Gastroesophageal sphincter (tissue), 4 donors: ENCODE data around the gene MXI1. TPM values are rescaled to one million over a fixed set of nuclear protein-coding genes. Genes with fewer than 3 reads are reported as not detected.
"Not testable (repeated sequence)": the region's sequence is repeated elsewhere in the genome, so short reads cannot be mapped to it uniquely, and the experiment has no call there.

Experiments
- ATAC-seq: fragments of 150-250 bp; one replicate; pipeline ENCODE4 v1.9.1; 2016; ENCODE audit warnings: mild to moderate bottlenecking, moderate library complexity
- H3K27ac ChIP-seq, 4 donors: fragments of 200-600 bp; sonication (generic) in 3 of 4; 1 replicate in 3 of 4; 2 replicates in 1 of 4; pipeline ENCODE4 v1.5.1; 2016 to 2019
- H3K27me3 ChIP-seq: fragments of 200-600 bp; sonication (generic); one replicate; pipeline ENCODE4 v1.5.1; 2019
- H3K36me3 ChIP-seq, 2 donors: fragments of 200-600 bp; sonication (generic); one replicate each; pipeline ENCODE4 v1.5.1; 2019; ENCODE audit warnings: control low read depth in 1 of 2
- H3K4me1 ChIP-seq, 3 donors: fragments of 200-600 bp; sonication (generic); 1 replicate in 2 of 3; 2 replicates in 1 of 3; pipeline ENCODE4 v1.5.1; 2016 to 2019; ENCODE audit warnings: control low read depth in 2 of 3
- H3K4me3 ChIP-seq, 2 donors: fragments of 200-600 bp; sonication (generic); one replicate each; pipeline ENCODE4 v1.5.1; 2019; ENCODE audit warnings: mild to moderate bottlenecking in 1 of 2, moderate library complexity in 1 of 2
- H3K9me3 ChIP-seq, 3 donors: fragments of 200-600 bp; sonication (generic); one replicate each; pipeline ENCODE4 v1.5.1; 2017 to 2019; ENCODE audit warnings: control low read depth in 2 of 3
- EP300 ChIP-seq: sonication (generic); formaldehyde crosslinking; IDR thresholded peaks from one replicate; pipeline ENCODE4 v1.6.1; 2017; ENCODE audit warnings: antibody characterized with exemption, mild to moderate bottlenecking
- POLR2A ChIP-seq, 2 donors: fragments of 450-650 bp; IDR thresholded peaks; one replicate each; pipeline ENCODE4 v1.6.1; 2017; ENCODE audit warnings: antibody characterized with exemption in 2 of 2, mild to moderate bottlenecking in 2 of 2, moderate library complexity in 1 of 2
- POLR2AphosphoS5 ChIP-seq: sonication (generic); formaldehyde crosslinking; IDR thresholded peaks from one replicate; pipeline ENCODE4 v1.6.1; 2017; ENCODE audit warnings: antibody characterized with exemption
- WGBS, 2 donors: methylation state at CpG; one replicate each; pipeline ENCODE4 v1.1.5; 2018; ENCODE audit warnings: low coverage in 1 of 2; 5-methylcytosine and 5-hydroxymethylcytosine counted together
- total RNA-seq, 4 donors: library from RNA; depleted of rRNA; stranded (reverse); fragments of >200 nt; gene quantifications; one replicate each; pipeline ENCODE4 v1.1.0, GENCODE V29; 2016
- TF ChIP-seq, protein P1 (sequence below), 4 experiments: fragments of 200-600 bp in 2 of 4; fragments of 450-650 bp in 2 of 4; sonication (generic) in 1 of 4; IDR thresholded peaks; one replicate each; pipeline ENCODE4 v1.5.1; 2017 to 2019; ENCODE audit warnings: antibody characterized with exemption in 4 of 4, mild to moderate bottlenecking in 2 of 4, moderate library complexity in 2 of 4

The MXI1 gene
- total RNA-seq, 4 donors from 2014 or later: 103 to 279 (median 218) TPM

DNA sequence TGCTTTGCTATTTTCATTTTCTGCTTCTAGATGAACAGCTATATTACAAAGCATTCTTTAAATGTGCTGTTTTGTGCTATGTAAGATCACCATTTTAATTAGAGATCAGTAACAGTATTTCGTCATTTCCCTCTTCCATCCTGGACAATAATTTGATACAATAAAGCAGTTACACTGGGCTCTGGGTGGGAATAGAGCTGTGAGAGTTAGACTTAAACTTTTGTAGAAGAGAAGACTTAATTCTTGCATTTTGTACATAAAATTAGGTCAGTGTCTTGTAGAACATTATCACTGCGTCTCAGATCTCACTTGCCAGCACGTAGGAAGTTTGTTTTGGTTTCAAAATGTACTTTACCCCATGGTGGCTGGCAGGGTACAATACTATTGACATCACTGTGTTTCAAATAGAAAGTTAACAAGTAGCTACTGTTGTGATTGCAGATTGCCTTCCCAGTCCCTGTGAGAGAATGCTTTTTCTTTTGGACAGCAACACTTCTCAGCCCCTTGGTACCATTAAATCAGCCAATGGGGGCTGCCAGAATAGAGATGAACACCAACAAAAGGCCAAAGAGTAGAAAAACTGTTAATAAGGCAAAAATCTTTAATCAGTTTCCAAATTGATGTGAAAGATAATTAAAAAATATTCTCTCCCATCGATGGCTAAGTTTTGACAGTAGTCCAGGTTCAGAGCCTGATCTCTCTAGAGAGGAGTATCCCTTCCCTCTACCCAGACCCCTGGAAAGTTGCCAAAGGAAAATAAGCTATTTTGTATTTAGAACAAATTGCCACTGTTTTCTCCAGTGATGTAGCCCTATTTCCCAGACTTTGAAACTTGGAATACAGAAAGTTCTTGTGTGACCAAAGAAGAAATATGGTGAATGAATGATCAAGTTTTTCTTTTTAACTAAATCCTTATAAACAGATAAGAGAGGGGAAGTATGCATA lies 62.2 kb downstream of the MXI1 start:
- 11 to 22% methylated on average over 4 of the region's 4 CpGs for WGBS, 2 donors
- H3K36me3 ChIP-seq: no peaks in the 10 kb centered on the region
- peak; percentile 57 for ATAC-seq
- H3K4me1 ChIP-seq: peaks cover 33 to 100% (median 38%) of the 10 kb centered on the region in 3 donors
- H3K9me3 ChIP-seq: no peaks in the 10 kb centered on the region
- H3K27ac ChIP-seq: peak overlapping the region; percentile 83 to 86 (median 85)
- H3K27me3 ChIP-seq: no peaks in the 10 kb centered on the region
- TF ChIP-seq POLR2AphosphoS5 (peak; percentile 39), POLR2A (IDR thresholded peaks at IDR 0.05) (no peak)
- peak overlapping the region; percentile 30 to 32 for H3K4me3 ChIP-seq

DNA sequence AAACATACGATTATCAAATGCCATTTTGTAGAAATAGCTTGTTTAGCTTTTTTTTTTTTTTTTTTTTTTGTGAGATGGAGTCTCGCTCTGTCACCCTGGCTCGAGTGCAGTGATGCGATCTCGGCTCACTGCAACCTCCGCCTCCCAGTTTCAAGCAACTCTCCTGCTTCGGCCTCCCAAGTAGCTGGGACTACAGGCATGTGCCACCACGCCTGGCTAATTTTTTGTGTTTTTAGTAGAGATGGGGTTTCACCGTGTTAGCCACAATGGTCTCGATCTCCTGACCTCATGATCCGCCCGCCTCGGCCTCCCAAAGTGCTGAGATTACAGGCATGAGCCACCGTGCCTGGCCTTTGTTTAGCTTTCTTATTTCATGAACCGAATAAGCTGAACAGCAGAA lies 65.6 kb downstream of the MXI1 start:
- 82 to 86% methylated on average over 8 to 11 of the region's 15 CpGs for WGBS, 2 donors

DNA sequence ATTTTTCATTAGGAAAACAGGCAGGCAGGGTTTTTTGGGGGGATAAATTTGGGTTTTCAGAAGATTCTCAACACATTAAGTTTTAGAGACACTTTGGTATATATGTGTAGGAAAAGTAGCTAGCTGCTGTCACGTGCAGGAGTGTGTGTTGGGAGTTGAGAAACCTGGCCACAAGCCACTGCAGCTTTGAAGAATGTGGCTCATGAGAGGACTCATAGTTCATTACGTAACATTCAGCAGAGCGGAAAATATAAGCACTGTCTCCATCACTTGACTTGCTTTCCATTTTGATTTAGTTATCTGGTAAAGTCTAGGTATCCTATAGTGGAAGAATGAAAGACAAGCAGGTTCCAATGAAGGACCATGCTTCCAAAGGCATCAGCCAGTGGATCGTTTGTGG lies 66.1 kb downstream of the MXI1 start:
- Histone ChIP-seq H3K4me1 (peaks cover 34 to 98% (median 39%) of the 10 kb centered on the region in 3 donors), H3K27ac (peak overlapping the region; percentile 72 to 86 (median 80)), H3K9me3 (no peaks in the 10 kb centered on the region), H3K4me3 (no peak overlapping the region), H3K27me3 (no peaks in the 10 kb centered on the region), H3K36me3 (no peaks in the 10 kb centered on the region)
- peak; percentile 89 for ATAC-seq
- TF ChIP-seq EP300 (no peak), POLR2AphosphoS5 (peak; percentile 81), POLR2A (IDR thresholded peaks at IDR 0.05) (no peak)
- TF ChIP-seq, protein P1, sequence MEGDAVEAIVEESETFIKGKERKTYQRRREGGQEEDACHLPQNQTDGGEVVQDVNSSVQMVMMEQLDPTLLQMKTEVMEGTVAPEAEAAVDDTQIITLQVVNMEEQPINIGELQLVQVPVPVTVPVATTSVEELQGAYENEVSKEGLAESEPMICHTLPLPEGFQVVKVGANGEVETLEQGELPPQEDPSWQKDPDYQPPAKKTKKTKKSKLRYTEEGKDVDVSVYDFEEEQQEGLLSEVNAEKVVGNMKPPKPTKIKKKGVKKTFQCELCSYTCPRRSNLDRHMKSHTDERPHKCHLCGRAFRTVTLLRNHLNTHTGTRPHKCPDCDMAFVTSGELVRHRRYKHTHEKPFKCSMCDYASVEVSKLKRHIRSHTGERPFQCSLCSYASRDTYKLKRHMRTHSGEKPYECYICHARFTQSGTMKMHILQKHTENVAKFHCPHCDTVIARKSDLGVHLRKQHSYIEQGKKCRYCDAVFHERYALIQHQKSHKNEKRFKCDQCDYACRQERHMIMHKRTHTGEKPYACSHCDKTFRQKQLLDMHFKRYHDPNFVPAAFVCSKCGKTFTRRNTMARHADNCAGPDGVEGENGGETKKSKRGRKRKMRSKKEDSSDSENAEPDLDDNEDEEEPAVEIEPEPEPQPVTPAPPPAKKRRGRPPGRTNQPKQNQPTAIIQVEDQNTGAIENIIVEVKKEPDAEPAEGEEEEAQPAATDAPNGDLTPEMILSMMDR (IDR thresholded peaks at IDR 0.05): no peak
- WGBS, 2 donors: 37 to 47% methylated on average over 4 of the region's 4 CpGs

More for the DNA sequence above, 65.6 kb downstream of the MXI1 start:
- peaks cover 38 to 98% (median 39%) of the 10 kb centered on the region in 3 donors for H3K4me1 ChIP-seq
- H3K9me3 ChIP-seq, ATAC-seq, H3K4me3 ChIP-seq, H3K27me3 ChIP-seq, H3K36me3 ChIP-seq: not testable (repeated sequence)
- peak overlapping the region; percentile 72 to 86 (median 80) for H3K27ac ChIP-seq

DNA sequence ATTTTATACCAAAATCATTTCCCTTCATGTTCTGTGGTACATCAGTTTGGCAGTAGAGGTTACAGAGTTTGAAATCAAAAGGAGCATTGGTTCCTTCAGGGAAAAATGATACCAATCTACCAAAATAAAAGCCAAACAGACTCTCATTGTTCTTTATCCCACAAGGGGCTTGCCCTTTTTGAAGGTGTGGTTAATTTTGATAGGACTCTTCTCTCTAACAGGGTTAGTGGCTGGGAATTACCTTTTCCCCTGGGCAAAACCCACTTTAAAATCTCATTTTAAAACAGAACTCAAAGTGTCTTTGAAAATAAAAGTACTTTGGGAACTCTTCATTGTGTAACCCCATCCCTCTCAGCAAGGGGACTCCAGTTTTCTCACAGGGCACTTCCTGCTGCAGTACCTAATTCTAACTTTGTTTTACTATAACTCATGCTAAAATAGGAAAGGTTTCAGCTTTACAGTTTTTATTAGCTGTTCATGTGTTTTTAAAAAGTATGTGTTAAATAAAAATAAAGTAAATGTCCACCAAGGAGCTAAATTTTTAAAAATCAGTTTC lies 66.7 kb downstream of the MXI1 start:
- Histone ChIP-seq H3K36me3 (no peaks in the 10 kb centered on the region), H3K27me3 (no peaks in the 10 kb centered on the region), H3K4me3 (no peak overlapping the region), H3K4me1 (peaks cover 32 to 98% (median 39%) of the 10 kb centered on the region in 3 donors), H3K9me3 (no peaks in the 10 kb centered on the region), H3K27ac (peak overlapping the region; percentile 72 to 86 (median 80))
- ATAC-seq: no peak
- TF ChIP-seq, protein P1 (IDR thresholded peaks at IDR 0.05): peak in 1 of 4 experiments; percentile 18
- TF ChIP-seq POLR2AphosphoS5 (no peak), EP300 (no peak)

DNA sequence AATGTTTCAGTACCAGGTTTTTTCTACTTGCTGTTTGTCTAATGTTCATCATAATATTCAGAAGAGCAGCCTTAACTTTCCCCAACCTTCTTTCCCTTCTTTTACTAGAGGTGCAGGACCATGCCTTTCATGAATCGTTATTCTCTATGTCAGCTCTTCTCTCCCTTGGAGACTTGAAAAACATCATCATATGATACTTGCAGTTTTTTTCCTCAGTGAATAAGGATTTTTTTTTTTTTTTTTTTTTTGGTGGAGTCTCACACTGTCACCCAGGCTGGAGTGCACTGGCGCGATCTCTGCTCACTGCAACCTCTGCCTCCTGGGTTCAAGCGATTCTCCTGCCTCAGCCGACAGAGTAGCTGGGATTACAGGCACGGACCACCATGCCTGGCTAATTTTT lies 67.2 kb downstream of the MXI1 start:
- peaks cover 32 to 98% (median 35%) of the 10 kb centered on the region in 3 donors for H3K4me1 ChIP-seq

DNA sequence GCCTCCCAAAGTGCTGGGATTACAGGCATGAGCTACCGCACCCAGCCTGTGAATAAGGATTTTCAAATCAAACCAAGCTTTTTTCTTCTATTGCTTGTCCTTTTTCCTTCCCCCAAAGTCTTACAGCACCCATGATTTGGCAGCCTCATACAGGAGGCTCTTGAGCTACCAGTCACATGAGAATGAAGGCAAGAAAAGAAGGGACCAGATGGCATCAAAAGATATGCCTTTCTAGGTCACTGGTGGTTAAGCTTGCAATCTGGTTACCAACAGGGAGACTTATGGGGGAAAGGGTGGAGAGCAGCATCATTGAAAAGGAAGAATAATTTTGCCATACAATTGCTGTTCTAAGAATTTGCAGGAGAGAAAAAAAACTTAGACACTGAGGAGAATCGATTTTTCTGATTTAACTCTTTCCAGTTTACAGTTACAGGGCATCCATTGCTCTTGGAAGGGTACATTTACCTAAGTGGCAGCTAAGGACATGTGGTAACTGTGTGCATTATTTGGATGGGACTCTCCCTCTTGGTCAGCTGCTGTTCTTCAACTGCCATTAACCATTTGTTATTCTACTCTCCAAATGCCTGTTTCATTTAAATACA lies 67.8 kb downstream of the MXI1 start:
- 66 to 71% methylated on average over 2 of the region's 2 CpGs for WGBS, 2 donors
- Histone ChIP-seq H3K9me3 (no peaks in the 10 kb centered on the region), H3K4me1 (peaks cover 28 to 98% (median 32%) of the 10 kb centered on the region in 3 donors), H3K27me3 (no peaks in the 10 kb centered on the region), H3K27ac (peak overlapping the region; percentile 38 to 86 (median 76)), H3K4me3 (no peak overlapping the region), H3K36me3 (peaks cover 0 to 7% of the 10 kb centered on the region in 2 donors)
- no peak for ATAC-seq
- TF ChIP-seq POLR2AphosphoS5: no peak
- TF ChIP-seq EP300: no peak
- TF ChIP-seq POLR2A (IDR thresholded peaks at IDR 0.05): no peak
- TF ChIP-seq, protein P1 (IDR thresholded peaks at IDR 0.05): no peak

More for the DNA sequence above, 67.2 kb downstream of the MXI1 start:
- 38 to 89% methylated on average over 1 to 6 of the region's 6 CpGs for WGBS, 2 donors
- H3K27ac ChIP-seq: peak overlapping the region; percentile 72 to 86 (median 80)
- no peak for TF ChIP-seq POLR2A (IDR thresholded peaks at IDR 0.05)
- no peak for TF ChIP-seq EP300
- H3K36me3 ChIP-seq: peaks cover 0 to 1% of the 10 kb centered on the region in 2 donors
- no peak for ATAC-seq
- H3K4me3 ChIP-seq: no peak overlapping the region
- no peaks in the 10 kb centered on the region for H3K9me3 ChIP-seq
- H3K27me3 ChIP-seq: no peaks in the 10 kb centered on the region
